IMR-90 (cell line): ENCODE measurements around the gene RCOR3. TPM values are rescaled to one million over a fixed set of nuclear protein-coding genes. Genes with fewer than 3 reads are reported as not detected.

Source experiments
- ATAC-seq: fragments of 200-7000 bp; cut with Tn5 transposase; 2 replicates; pipeline ENCODE4 v1.9.1; 2020; ENCODE audit warnings: low read depth, mild to moderate bottlenecking, moderate library complexity
- BruUV-seq: library from RNA; stranded (reverse); fragments of 400-500 nt; replicated peaks from 2 replicates; lab custom pipeline; 2021; lab: Mats Ljungman, UMichigan
- CTCF ChIA-PET: fragments of 300-600 bp; formaldehyde crosslinking; extraction: SDS; loops from one replicate; lab custom pipeline; 2021; ENCODE audit warnings: antibody characterized with exemption; lab: Yijun Ruan, JAX
- POLR2A ChIA-PET: fragments of 300-600 bp; sonication (Branson Sonifier 250); formaldehyde crosslinking; loops from one replicate; lab custom pipeline; 2022; ENCODE audit warnings: antibody characterized with exemption; ENCODE audit not compliant: unreplicated experiment; lab: Charles Lee
- DNase-seq: peaks from one replicate; pipeline ENCODE4 v3.0.0; 2013
- H2AFZ ChIP-seq: replicated peaks from 2 replicates; pipeline ENCODE3; 2013; ENCODE audit warnings: low read length, mild to moderate bottlenecking; ENCODE audit not compliant: poor library complexity
- H2AK5ac ChIP-seq: 2 replicates; pipeline ENCODE4 v1.6.1; 2013; ENCODE audit warnings: low read depth, low read length, inconsistent platforms
- H2AK9ac ChIP-seq: replicated peaks from 2 replicates; pipeline ENCODE3; 2013; ENCODE audit warnings: mild to moderate bottlenecking, low read depth, low read length, moderate library complexity; ENCODE audit not compliant: poor library complexity
- H2BK120ac ChIP-seq: 2 replicates; pipeline ENCODE4 v1.6.1; 2013; ENCODE audit warnings: low read depth, low read length, inconsistent platforms
- H2BK15ac ChIP-seq: 3 replicates; pipeline ENCODE4 v1.6.1; 2013; ENCODE audit warnings: low read depth, low read length, inconsistent platforms
- H2BK20ac ChIP-seq: 2 replicates; pipeline ENCODE4 v1.6.1; 2013; ENCODE audit warnings: low read depth, mild to moderate bottlenecking, inconsistent platforms, low read length, moderate library complexity
- H2BK5ac ChIP-seq: 2 replicates; pipeline ENCODE4 v1.6.1; 2013; ENCODE audit warnings: mild to moderate bottlenecking, low read depth, low read length, inconsistent platforms; ENCODE audit not compliant: poor library complexity, severe bottlenecking
- H3K14ac ChIP-seq: replicated peaks from 2 replicates; pipeline ENCODE4 v1.6.1; 2013; ENCODE audit warnings: low read depth, low read length, inconsistent platforms
- H3K18ac ChIP-seq: 2 replicates; pipeline ENCODE4 v1.6.1; 2013; ENCODE audit warnings: low read depth, low read length, control low read depth
- H3K23ac ChIP-seq: 2 replicates; pipeline ENCODE4 v1.6.1; 2013; ENCODE audit warnings: low read depth, low read length, inconsistent platforms
- H3K27ac ChIP-seq: 2 replicates; pipeline ENCODE4 v1.5.1; 2013; ENCODE audit warnings: mild to moderate bottlenecking, control low read depth, low read length; ENCODE audit not compliant: insufficient read depth
- H3K27me3 ChIP-seq: 2 replicates; pipeline ENCODE4 v1.6.1; 2013; ENCODE audit warnings: low read length; ENCODE audit not compliant: control insufficient read depth, insufficient read depth
- H3K36me3 ChIP-seq: 2 replicates; pipeline ENCODE4 v1.6.1; 2013; ENCODE audit warnings: low read length, mixed read lengths; ENCODE audit not compliant: control insufficient read depth, insufficient read depth
- H3K4ac ChIP-seq: 2 replicates; pipeline ENCODE4 v1.6.1; 2013; ENCODE audit warnings: low read depth, low read length, inconsistent platforms
- H3K4me1 ChIP-seq: 2 replicates; pipeline ENCODE4 v1.6.1; 2013; ENCODE audit warnings: low read length, mixed read lengths; ENCODE audit not compliant: control insufficient read depth, insufficient read depth
- H3K4me2 ChIP-seq: 2 replicates; pipeline ENCODE4 v1.6.1; 2013; ENCODE audit warnings: low read depth, mild to moderate bottlenecking, control low read depth, low read length, moderate library complexity
- H3K4me3 ChIP-seq: 2 replicates; pipeline ENCODE4 v1.5.1; 2013; ENCODE audit warnings: low read depth, mild to moderate bottlenecking, control low read depth, low read length, moderate library complexity; ENCODE audit not compliant: insufficient read depth
- H3K56ac ChIP-seq: 2 replicates; pipeline ENCODE4 v1.6.1; 2013; ENCODE audit warnings: low read length, inconsistent platforms; ENCODE audit not compliant: insufficient read depth; ENCODE audit errors: extremely low read depth
- H3K79me1 ChIP-seq, 2 experiments: 2 replicates each; pipeline ENCODE4 v1.6.1; 2013; ENCODE audit warnings: low read length in 2 of 2, inconsistent platforms in 1 of 2, low read depth in 1 of 2
- H3K9ac ChIP-seq: 2 replicates; pipeline ENCODE4 v1.6.1; 2013; ENCODE audit warnings: low read depth, low read length, control low read depth
- H3K9me1 ChIP-seq: 2 replicates; pipeline ENCODE4 v1.6.1; 2013; ENCODE audit warnings: low read length, inconsistent platforms; ENCODE audit not compliant: insufficient read depth
- H3K9me3 ChIP-seq: 2 replicates; pipeline ENCODE4 v1.6.1; 2013; ENCODE audit warnings: low read length; ENCODE audit not compliant: control insufficient read depth, insufficient read depth
- H4K20me1 ChIP-seq: 2 replicates; pipeline ENCODE4 v1.6.1; 2013; ENCODE audit warnings: low read length, inconsistent platforms; ENCODE audit not compliant: insufficient read depth
- H4K5ac ChIP-seq: 2 replicates; pipeline ENCODE4 v1.6.1; 2013; ENCODE audit warnings: mild to moderate bottlenecking, low read depth, low read length, control low read depth
- H4K8ac ChIP-seq, 2 experiments: 2 replicates each; pipeline ENCODE4 v1.6.1; 2013; ENCODE audit warnings: low read depth in 2 of 2, low read length in 2 of 2, control low read depth in 1 of 2, inconsistent platforms in 1 of 2
- H4K91ac ChIP-seq: 2 replicates; pipeline ENCODE4 v1.6.1; 2013; ENCODE audit warnings: low read depth, low read length, inconsistent platforms; ENCODE audit not compliant: insufficient read depth
- CEBPB ChIP-seq: IDR thresholded peaks from 2 replicates; pipeline ENCODE4 v1.6.1; 2012; ENCODE audit warnings: low read depth, low read length, improper control_type of control experiment
- RAD21 ChIP-seq: IDR thresholded peaks from 2 replicates; pipeline ENCODE4 v1.6.1; 2012; ENCODE audit warnings: low read length, improper control_type of control experiment
- dilution Hi-C: fragments of 300-500 bp; cut with HindIII; formaldehyde crosslinking; loops from one replicate; pipeline ENCODE4 v1.14.3; 2018; ENCODE audit warnings: low sequenced_read_pairs; ENCODE audit not compliant: unreplicated experiment
- in situ Hi-C: fragments of 300-500 bp; cut with MboI; formaldehyde crosslinking; loops from 3 replicates; pipeline ENCODE4 v1.14.3; 2019; ENCODE audit warnings: low sequenced_read_pairs, inconsistent platforms, mixed read lengths
- intact Hi-C: fragments of 100-400 bp; cut with micrococcal nuclease; formaldehyde crosslinking; loops from 2 replicates; pipeline ENCODE4 v1.10.0; 2022
- polyA plus RNA-seq, 3 experiments: library from polyadenylated mRNA; depleted of rRNA; stranded (reverse); fragments of >200 nt; gene quantifications; 2 replicates each; pipeline ENCODE4 v1.2.3, GENCODE V29; 2012; ENCODE audit warnings: low replicate concordance in 1 of 3
- total RNA-seq: library from RNA; depleted of rRNA; stranded (reverse); fragments of >200 nt; gene quantifications from 2 replicates; pipeline ENCODE4 v1.2.3, GENCODE V29; 2012

Gene RCOR3
- total and polyA plus RNA-seq, 2 of the 4 experiments (the other 2 are of a cell fraction), result 8.1 to 16.4 TPM

GRCh38 chr1:211318576-211319280 is 59.6 kb downstream of the RCOR3 start:
- no TSS peak for BruUV-seq
- H4K20me1 ChIP-seq, result no peaks in the 10 kb centered on the region
- in situ Hi-C loops, result no loop called here

More at GRCh38 chr1:211318576-211319280, 59.6 kb downstream of the RCOR3 start:
- DNase-seq, result no peak
- Histone ChIP-seq H2BK15ac (no peak overlapping the region), H4K5ac (no peak overlapping the region), H3K23ac (no peak overlapping the region), H3K4me1 (no peaks in the 10 kb centered on the region), H3K27ac (no peak overlapping the region), H3K9ac (no peak overlapping the region), H2BK5ac (no peak overlapping the region), H2AK5ac (no peak overlapping the region), H3K4me2 (no peak overlapping the region), H3K9me3 (no peaks in the 10 kb centered on the region), H3K56ac (no peak overlapping the region), H2AFZ (no peak overlapping the region), H3K4me3 (no peak overlapping the region), H2AK9ac (no peak overlapping the region), H3K36me3 (peaks cover 5% of the 10 kb centered on the region; the same call in 1 of the 2 replicates), H4K8ac (no peak overlapping the region), H4K91ac (no peak overlapping the region), H2BK20ac (no peak overlapping the region), H3K4ac (no peak overlapping the region), H2BK120ac (no peak overlapping the region), H3K14ac (no peak overlapping the region), H3K18ac (no peak overlapping the region), H3K79me1 (no peaks in the 10 kb centered on the region), H3K27me3 (no peaks in the 10 kb centered on the region), H3K9me1 (no peaks in the 10 kb centered on the region)
- dilution Hi-C loops (no loop called here), intact Hi-C loops (no loop called here)
- CTCF ChIA-PET, result interaction anchor here (0.6 to 0.7 kb wide), 2 partner anchors 22 to 351 kb away, joined by 3 to 5 read pairs; no protein-coding TSS in a partner anchor
- POLR2A ChIA-PET, result interaction anchor here (0.6 kb wide), 1 partner anchor 10 kb away, joined by 8 read pairs; no protein-coding TSS in a partner anchor
- no peak for ATAC-seq
- no peak for TF ChIP-seq RAD21
- peak; percentile 61 for TF ChIP-seq CEBPB
